ENCODE measurements around the gene GRK4.

DNA sequence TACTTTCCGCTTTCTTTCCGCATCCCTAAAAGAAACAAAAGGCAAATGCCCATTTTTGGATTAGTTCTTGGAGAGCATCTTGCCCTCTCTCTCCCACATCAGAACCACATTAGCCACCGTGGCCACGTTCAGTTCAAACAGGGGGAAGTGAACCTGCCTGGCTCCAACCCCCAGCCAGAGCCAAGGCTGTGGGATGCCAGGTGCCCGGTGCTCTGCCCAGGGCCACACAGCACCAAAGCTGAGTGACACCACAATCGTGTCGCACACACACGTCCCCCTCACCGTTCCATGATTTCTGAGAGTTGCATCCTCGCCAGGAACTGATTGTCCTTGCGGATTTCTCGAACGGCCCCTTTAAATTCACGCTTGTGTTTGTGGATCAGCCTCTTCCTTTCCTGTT is 24.5 kb upstream of the GRK4 start:
- TF ChIP-seq CTCF (IDR thresholded peaks at IDR 0.05) (no peak), POLR2A (IDR thresholded peaks at IDR 0.05) (no peak)
